Stimulated activated CD4-positive, alpha-beta T cell treated with anti-CD3 and anti-CD28 coated beads, Interleukin-15, amount 100 ng/mL, for 48 hours (primary cell): ENCODE data around the gene DDX54.

Experiments used
- DNase-seq, 2 donors: peaks; one replicate each; pipeline ENCODE4 v3.0.0-alpha.2; 2020; ENCODE audit warnings: low read depth in 2 of 2

The DDX54 gene

GRCh38 chr12:113162102-113163029, 22.9 kb downstream of the DDX54 start:
- DNase-seq, result no peak

DNA sequence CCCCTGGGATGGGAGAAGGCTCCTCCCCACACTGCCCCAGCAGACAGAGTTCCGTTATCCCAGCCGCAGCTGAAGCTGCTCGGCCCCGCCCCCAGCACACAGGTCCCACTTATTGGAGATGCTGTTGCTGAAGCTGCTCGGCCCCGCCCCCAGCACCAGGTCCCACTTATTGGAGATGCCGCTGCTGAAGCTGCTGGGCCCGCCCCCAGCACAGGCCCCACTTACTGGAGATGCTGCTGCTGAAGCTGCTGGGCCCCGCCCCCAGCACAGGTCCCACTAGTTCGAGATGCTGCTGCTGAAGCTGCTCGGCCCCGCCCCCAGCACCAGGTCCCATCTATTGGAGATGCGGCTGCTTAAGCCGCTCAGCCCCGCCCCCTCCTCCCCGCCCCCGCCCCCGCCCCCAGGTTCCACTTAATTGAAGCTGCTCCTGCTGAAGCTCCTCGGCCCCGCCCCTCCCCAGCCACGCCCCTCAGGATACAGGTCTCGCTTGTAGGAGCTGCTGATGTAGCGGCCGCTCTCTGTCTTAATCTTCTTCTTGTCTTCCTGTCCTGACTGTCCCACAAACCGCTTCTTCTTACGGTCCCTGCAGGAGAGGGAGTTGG, 23.8 kb downstream of the DDX54 start:
- DNase-seq, result no peak

DNA sequence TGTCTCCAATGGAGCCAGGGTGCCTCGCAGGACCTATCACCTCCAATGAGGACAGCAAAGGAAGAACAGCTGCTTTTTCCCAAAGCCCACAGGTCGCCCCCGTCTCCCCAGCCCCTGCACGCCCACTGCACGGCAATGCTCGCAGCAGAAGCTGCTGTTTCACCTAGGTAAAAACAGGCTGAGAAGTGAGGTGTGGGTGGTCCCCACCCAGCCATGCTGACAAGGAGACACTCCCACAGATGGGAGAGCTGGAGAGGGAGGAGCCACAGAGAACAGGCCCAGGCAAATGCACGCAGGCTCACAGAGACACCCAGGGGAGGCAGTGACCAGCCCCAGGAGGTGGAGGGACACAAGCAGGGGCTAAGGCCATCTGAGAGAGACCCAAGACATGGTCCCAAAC, 25.3 kb downstream of the DDX54 start:
- DNase-seq, result no peak

- no peak for DNase-seq
Observed at GRCh38 chr12:113158439-113159203, 26.7 kb downstream of the DDX54 start.

GRCh38 chr12:113157218-113157859, 27.9 kb downstream of the DDX54 start:
- no peak for DNase-seq

GRCh38 chr12:113155646-113156045, 29.6 kb downstream of the DDX54 start:
- DNase-seq, result no peak

DNA sequence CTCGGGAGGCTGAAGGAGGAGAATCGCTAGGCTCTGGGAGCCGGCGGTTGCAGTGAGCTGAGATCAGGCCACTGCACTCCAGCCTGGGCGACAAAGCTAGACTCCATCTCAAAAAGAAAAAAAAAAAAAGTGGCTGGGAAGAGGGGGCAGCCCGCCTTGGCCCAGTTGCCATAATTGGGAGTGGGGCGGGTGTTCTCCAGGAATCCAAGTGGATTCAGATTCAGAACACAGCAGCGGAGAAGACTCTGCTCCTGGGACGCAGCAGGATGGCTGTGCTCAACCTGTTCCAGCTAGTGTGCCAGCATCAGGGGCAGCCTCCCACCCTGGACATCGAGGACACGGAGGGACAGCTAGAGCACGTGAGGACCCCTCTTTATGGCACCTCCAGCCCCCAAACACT, 30.2 kb downstream of the DDX54 start:
- DNase-seq, result no peak

DNA sequence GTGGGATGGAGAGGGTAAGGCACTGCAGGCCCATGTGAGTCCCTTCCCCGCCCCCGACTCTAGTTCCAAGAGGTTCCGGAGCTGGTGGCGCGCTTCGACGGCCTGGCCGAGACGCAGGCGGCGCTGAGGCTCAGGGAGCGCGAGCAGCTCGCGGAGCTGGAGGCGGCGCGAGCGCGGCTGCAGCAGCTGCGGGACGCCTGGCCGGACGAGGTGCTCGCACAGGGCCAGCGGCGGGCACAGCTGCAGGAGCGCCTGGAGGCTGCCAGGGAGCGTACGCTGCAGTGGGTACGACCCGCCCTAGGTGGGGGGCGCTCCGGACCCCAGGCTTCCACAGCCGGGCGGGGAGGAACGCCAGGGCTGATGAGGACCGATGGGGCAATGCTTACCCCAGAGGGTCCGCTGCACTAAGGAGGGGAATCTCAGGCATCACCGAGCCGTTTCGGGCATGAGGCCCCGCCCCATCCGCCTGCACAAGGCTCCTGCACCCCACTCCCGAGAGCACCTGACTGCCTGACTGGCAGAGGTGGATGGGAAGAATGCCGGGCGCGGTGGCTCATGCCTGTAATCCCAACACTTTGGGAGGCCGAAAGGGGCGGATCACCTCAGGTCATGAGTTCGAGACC, 30.8 kb downstream of the DDX54 start:
- no peak for DNase-seq

DNA sequence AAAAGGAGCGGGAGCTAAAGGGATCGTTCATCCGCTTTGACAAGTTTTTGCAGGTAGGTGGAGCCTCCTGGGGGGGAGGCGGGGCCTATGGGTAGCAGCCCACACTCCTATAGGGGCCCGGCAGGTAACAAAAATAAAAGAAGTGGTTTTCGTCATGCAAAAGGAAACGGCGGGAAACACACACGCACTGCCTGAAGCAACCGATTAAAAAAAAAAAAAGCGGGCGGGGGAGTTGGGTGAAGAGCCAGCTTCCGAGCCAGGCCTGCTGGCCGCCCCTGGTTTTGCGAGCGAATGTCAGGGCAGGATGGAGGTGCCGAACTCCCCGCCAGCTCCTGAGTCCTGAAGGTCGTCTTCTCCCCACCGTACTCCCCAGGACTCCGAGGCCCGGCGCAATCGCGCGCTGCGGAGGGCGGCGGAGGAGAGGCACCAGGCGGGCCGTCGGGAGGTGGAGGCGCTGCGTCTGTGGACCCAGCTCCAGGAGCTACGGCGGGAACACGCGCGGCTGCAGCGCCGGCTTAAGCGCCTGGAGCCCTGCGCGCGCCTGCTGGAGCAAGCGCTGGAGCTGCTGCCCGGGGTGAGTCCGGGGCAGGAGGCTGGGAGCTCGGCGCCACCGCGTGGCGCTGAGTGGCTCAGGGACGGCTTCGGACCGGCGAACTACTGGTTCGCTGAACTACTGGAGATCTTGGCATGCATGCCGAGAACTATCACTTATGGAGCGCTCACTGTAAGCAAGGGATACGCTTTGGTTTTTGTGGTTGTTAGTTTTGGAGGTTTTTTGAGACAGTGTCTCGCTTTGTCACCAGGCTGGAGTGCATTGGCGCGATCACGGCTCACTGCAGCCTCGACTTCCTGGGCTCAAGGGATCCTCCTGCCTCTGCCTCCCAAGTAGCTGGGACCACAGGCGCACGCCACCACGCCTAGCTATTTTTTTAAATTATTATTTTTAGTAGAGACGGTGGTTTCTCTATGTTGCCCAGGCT, 32.2 kb downstream of the DDX54 start:
- DNase-seq, result peak in 1 of 2 donors; percentile 56

GRCh38 chr12:113152196-113152834, 33.0 kb downstream of the DDX54 start:
- DNase-seq, result no peak

- DNase-seq, result no peak
Observed at GRCh38 chr12:113151655-113152054, 33.6 kb downstream of the DDX54 start.

DNA sequence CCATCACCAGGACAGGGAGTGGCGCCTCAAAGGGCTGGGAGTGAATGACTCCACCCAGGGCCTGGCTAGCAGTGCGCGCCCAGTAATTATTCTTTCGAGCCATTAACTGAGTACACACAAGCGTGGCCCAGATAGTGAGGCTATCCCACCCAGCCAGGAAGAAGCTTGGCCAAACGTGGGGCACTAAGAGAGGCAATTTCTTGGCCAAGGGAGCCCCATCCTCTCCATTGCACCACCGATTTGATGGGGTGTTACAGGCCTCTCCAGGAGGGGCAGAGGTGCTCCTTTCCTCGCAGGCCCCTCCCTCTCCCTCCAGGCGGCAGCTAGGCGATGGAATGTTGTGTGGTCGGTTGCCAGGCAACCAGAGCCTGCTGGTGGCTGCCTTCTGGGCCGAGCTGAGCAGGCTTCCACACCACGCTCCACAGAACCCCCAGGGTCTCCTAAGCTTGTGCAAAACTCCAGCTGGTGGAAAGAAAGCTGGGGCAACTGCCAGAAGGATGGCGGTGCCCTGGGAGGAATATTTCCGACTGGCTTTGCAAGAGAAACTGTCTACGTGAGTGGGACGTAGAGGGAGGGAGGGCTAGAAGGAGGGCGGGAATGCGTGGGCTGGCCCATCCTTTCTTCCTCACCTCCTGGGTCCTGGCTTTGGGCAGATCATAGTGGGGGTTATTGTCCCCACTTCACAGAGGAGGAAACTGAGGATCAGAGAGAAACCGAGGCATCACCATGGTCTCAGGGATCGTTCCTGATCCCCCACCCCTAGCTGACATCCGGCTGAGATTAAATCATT, 35.7 kb downstream of the DDX54 start, which contains the start of gene CFAP73:
TSS of gene CFAP73 (plus strand) at position 364 of the 790 bp plus-strand sequence. CDS start at position 498, 134 bp downstream.
- DNase-seq, result no peak

DNA sequence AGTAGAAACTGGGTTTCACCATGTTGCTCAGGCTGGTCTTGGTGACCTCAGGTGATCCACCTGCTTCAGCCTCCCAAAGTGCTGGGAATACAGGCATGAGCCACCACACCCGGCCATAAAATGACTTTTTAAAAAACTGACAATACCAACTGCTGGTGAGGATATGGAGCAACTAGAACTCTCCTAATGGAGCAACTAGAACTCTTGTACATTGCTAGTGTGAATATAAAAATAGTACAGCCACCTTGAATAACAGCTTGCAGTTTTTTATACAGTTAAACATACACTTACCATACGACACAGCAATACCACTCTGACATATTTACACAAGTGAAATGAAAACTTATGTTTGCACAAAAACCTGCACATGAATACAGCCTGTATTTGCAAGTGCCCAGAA, 38.3 kb downstream of the DDX54 start:
- DNase-seq, result no peak

GRCh38 chr12:113145720-113146551, 39.3 kb downstream of the DDX54 start:
- no peak for DNase-seq

DNA sequence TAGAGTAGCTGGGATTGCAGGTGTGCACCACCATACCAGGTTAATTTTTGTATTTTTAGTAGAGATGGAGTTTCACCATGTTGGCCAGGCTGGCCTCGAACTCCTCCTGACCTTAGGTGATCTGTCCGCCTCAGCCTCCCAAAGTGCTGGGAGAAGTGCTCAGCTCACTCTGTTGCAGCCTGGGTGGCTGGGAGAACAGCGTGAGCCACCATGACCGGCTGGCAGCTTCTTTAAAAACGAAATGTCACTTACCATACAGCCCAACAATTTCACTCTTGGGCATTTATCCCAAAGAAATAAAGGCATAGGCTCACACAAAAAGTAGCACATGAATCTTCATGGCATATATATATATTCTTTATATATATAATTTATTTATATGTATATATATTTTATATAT, 40.5 kb downstream of the DDX54 start:
- no peak for DNase-seq

- no peak for DNase-seq
Observed at GRCh38 chr12:113143959-113144358, 41.3 kb downstream of the DDX54 start.

- DNase-seq, result no peak
Observed at GRCh38 chr12:113142886-113143332, 42.4 kb downstream of the DDX54 start.
